Osteoblast (primary cell): ENCODE results near the gene IRGC. TPM values are rescaled to one million over a fixed set of nuclear protein-coding genes. Genes with fewer than 3 reads are reported as not detected.

Source experiments
- DNase-seq: peaks from one replicate; pipeline ENCODE4 v3.0.0; 2011; ENCODE audit warnings: low spot score, mixed read lengths; ENCODE audit not compliant: insufficient read length; ENCODE audit errors: missing footprints
- H2AFZ ChIP-seq: 2 replicates; pipeline ENCODE4 v1.6.0; 2011; ENCODE audit warnings: mild to moderate bottlenecking, low read length
- H3K27ac ChIP-seq: 2 replicates; pipeline ENCODE4 v1.5.1; 2011; ENCODE audit warnings: mild to moderate bottlenecking, low read depth, low read length, moderate library complexity
- H3K27me3 ChIP-seq: 2 replicates; pipeline ENCODE4 v1.6.0; 2012; ENCODE audit warnings: mild to moderate bottlenecking, control low read depth, inconsistent platforms, low read length, moderate library complexity; ENCODE audit not compliant: insufficient read depth
- H3K36me3 ChIP-seq: 2 replicates; pipeline ENCODE4 v1.5.1; 2011; ENCODE audit warnings: mild to moderate bottlenecking, low read length, control low read depth, moderate library complexity; ENCODE audit not compliant: insufficient read depth
- H3K4me1 ChIP-seq: 2 replicates; pipeline ENCODE4 v1.5.1; 2011; ENCODE audit warnings: mild to moderate bottlenecking, low read length, control low read depth, moderate library complexity; ENCODE audit not compliant: insufficient read depth
- H3K4me2 ChIP-seq: 2 replicates; pipeline ENCODE4 v1.6.0; 2011; ENCODE audit warnings: mild to moderate bottlenecking, low read length; ENCODE audit not compliant: insufficient read depth
- H3K4me3 ChIP-seq: fragments of 200-600 bp; sonication (generic); 3 replicates; pipeline ENCODE4 v1.5.1; 2012; ENCODE audit warnings: mild to moderate bottlenecking, low read length, inconsistent platforms; ENCODE audit not compliant: insufficient read depth
- H3K79me2 ChIP-seq: 2 replicates; pipeline ENCODE4 v1.6.0; 2012; ENCODE audit warnings: mild to moderate bottlenecking, low read length, control low read depth, inconsistent platforms; ENCODE audit not compliant: insufficient read depth
- H3K9me3 ChIP-seq: 2 replicates; pipeline ENCODE4 v1.5.1; 2011; ENCODE audit warnings: low read depth, low read length, control low read depth
- H4K20me1 ChIP-seq: 2 replicates; pipeline ENCODE4 v1.6.0; 2012; ENCODE audit warnings: mild to moderate bottlenecking, low read length, control low read depth; ENCODE audit not compliant: insufficient read depth
- CTCF ChIP-seq: IDR thresholded peaks from 2 replicates; pipeline ENCODE4 v1.5.1; 2011; ENCODE audit warnings: mild to moderate bottlenecking, low read depth, low read length, moderate library complexity; ENCODE audit errors: extremely low read depth
- total RNA-seq: library from RNA; depleted of rRNA; stranded (reverse); fragments of >200 nt; gene quantifications from 2 replicates; pipeline ENCODE4 v1.2.3, GENCODE V29; 2012

Gene IRGC
- total RNA-seq, 1 donor: not detected

GRCh38 chr19:43697295-43697694, 18.6 kb upstream of the IRGC start:
- no peaks in the 10 kb centered on the region for H3K79me2 ChIP-seq
- no peak overlapping the region for H2AFZ ChIP-seq
- DNase-seq: no peak
- no peaks in the 10 kb centered on the region for H4K20me1 ChIP-seq
- no peak overlapping the region for H3K27ac ChIP-seq
- peaks cover 18% of the 10 kb centered on the region for H3K4me1 ChIP-seq
- peaks cover 3% of the 10 kb centered on the region for H3K27me3 ChIP-seq
- H3K4me3 ChIP-seq: no peak overlapping the region
- no peaks in the 10 kb centered on the region for H3K36me3 ChIP-seq
- TF ChIP-seq CTCF: no peak
- H3K4me2 ChIP-seq: no peak overlapping the region
- H3K9me3 ChIP-seq: peaks cover 4% of the 10 kb centered on the region

- Histone ChIP-seq H2AFZ (peak overlapping the region; percentile 94), H3K9me3 (peaks cover 2% of the 10 kb centered on the region), H3K27me3 (no peaks in the 10 kb centered on the region), H3K4me2 (peak overlapping the region; percentile 80), H3K79me2 (no peaks in the 10 kb centered on the region), H4K20me1 (no peaks in the 10 kb centered on the region), H3K36me3 (no peaks in the 10 kb centered on the region), H3K27ac (peak overlapping the region; percentile 75), H3K4me1 (peaks cover 21% of the 10 kb centered on the region), H3K4me3 (peak overlapping the region; percentile 61)
- DNase-seq: peak; percentile 56
- no peak for TF ChIP-seq CTCF
Measured at GRCh38 chr19:43699506-43700394, 16.1 kb upstream of the IRGC start.

GRCh38 chr19:43700395-43701000, 15.4 kb upstream of the IRGC start:
- H3K27ac ChIP-seq: peak overlapping the region; percentile 75
- DNase-seq: peak; percentile 87
- H3K36me3 ChIP-seq: no peaks in the 10 kb centered on the region
- no peaks in the 10 kb centered on the region for H4K20me1 ChIP-seq
- TF ChIP-seq CTCF: no peak
- no peaks in the 10 kb centered on the region for H3K27me3 ChIP-seq
- peak overlapping the region; percentile 94 for H2AFZ ChIP-seq
- H3K79me2 ChIP-seq: no peaks in the 10 kb centered on the region
- peak overlapping the region; percentile 80 for H3K4me2 ChIP-seq
- H3K4me1 ChIP-seq: peaks cover 21% of the 10 kb centered on the region
- H3K4me3 ChIP-seq: peak overlapping the region; percentile 27
- peaks cover 2% of the 10 kb centered on the region for H3K9me3 ChIP-seq

- TF ChIP-seq CTCF: no peak
- H3K27me3 ChIP-seq: no peaks in the 10 kb centered on the region
- no peak overlapping the region for H2AFZ ChIP-seq
- H3K36me3 ChIP-seq: no peaks in the 10 kb centered on the region
- no peaks in the 10 kb centered on the region for H3K79me2 ChIP-seq
- no peak for DNase-seq
- H4K20me1 ChIP-seq: no peaks in the 10 kb centered on the region
- H3K4me3 ChIP-seq: no peak overlapping the region
- H3K9me3 ChIP-seq: peaks cover 5% of the 10 kb centered on the region
- H3K27ac ChIP-seq: no peak overlapping the region
- H3K4me1 ChIP-seq: peaks cover 21% of the 10 kb centered on the region
- H3K4me2 ChIP-seq: no peak overlapping the region
Measured at GRCh38 chr19:43704002-43704705, 11.7 kb upstream of the IRGC start.
